DND-41 (cell line): Measurements from ENCODE around the gene SYNDIG1.

Experiments
- ATAC-seq: fragments of 200-7000 bp; cut with Tn5 transposase; 3 replicates; pipeline ENCODE4 v1.9.1; 2021; ENCODE audit warnings: low read depth; ENCODE audit not compliant: insufficient read depth
- DNase-seq: peaks from one replicate; pipeline ENCODE4 v3.0.0-alpha.2; 2020
- H2AFZ ChIP-seq: 2 replicates; pipeline ENCODE4 v1.6.0; 2012; ENCODE audit warnings: low read depth, low read length
- H3K27ac ChIP-seq: 2 replicates; pipeline ENCODE4 v1.5.1; 2012; ENCODE audit warnings: low read length, inconsistent platforms
- H3K27me3 ChIP-seq: fragments of 200-600 bp; sonication (generic); 2 replicates; pipeline ENCODE4 v1.6.0; 2012; ENCODE audit warnings: low read length, mild to moderate bottlenecking, inconsistent platforms; ENCODE audit not compliant: insufficient read depth, poor library complexity
- H3K36me3 ChIP-seq: 2 replicates; pipeline ENCODE4 v1.5.1; 2012; ENCODE audit warnings: low read length, inconsistent platforms; ENCODE audit not compliant: insufficient read depth
- H3K4me1 ChIP-seq: 2 replicates; pipeline ENCODE4 v1.5.1; 2012; ENCODE audit warnings: mild to moderate bottlenecking, low read length; ENCODE audit not compliant: insufficient read depth
- H3K4me2 ChIP-seq: 2 replicates; pipeline ENCODE4 v1.6.0; 2012; ENCODE audit warnings: mild to moderate bottlenecking, moderate library complexity, low read length, inconsistent platforms; ENCODE audit not compliant: insufficient read depth
- H3K4me3 ChIP-seq, 2 experiments: fragments of 200-600 bp in 1 of 2; shearing (Covaris generic) in 1 of 2; 2 replicates each; pipeline ENCODE4 v1.5.1; 2012 to 2016; ENCODE audit warnings: inconsistent platforms in 2 of 2, low read length in 2 of 2, mild to moderate bottlenecking in 2 of 2, low read depth in 1 of 2, moderate library complexity in 1 of 2
- H3K79me2 ChIP-seq: 2 replicates; pipeline ENCODE4 v1.6.0; 2012; ENCODE audit warnings: low read length, inconsistent platforms; ENCODE audit not compliant: insufficient read depth
- H3K9ac ChIP-seq: 2 replicates; pipeline ENCODE4 v1.6.0; 2012; ENCODE audit warnings: low read depth, mild to moderate bottlenecking, inconsistent platforms, low read length, moderate library complexity
- H3K9me3 ChIP-seq: 2 replicates; pipeline ENCODE4 v1.5.1; 2012; ENCODE audit warnings: low read length, moderate library complexity, mild to moderate bottlenecking, inconsistent platforms; ENCODE audit not compliant: insufficient read depth, severe bottlenecking
- H4K20me1 ChIP-seq: 2 replicates; pipeline ENCODE4 v1.6.0; 2012; ENCODE audit warnings: low read length; ENCODE audit not compliant: insufficient read depth
- CTCF ChIP-seq: IDR thresholded peaks from 2 replicates; pipeline ENCODE4 v1.5.1; 2012; ENCODE audit warnings: borderline replicate concordance, low read length, moderate library complexity, mild to moderate bottlenecking; ENCODE audit not compliant: poor library complexity, severe bottlenecking; ENCODE audit errors: extremely low read depth
- EZH2 ChIP-seq: IDR thresholded peaks from 3 replicates; pipeline ENCODE4 v1.6.1; 2012; ENCODE audit warnings: borderline replicate concordance, low read depth, mild to moderate bottlenecking, moderate library complexity, low read length, inconsistent platforms; ENCODE audit not compliant: severe bottlenecking

Gene SYNDIG1

GRCh38 chr20:24501764-24502556 is 32.5 kb downstream of the SYNDIG1 start:
- no peak overlapping the region for H3K4me2 ChIP-seq
- H4K20me1 ChIP-seq = no peaks in the 10 kb centered on the region
- H3K4me3 ChIP-seq = no peak overlapping the region
- ATAC-seq (no peak), DNase-seq (no peak)
- no peak overlapping the region for H2AFZ ChIP-seq
- H3K36me3 ChIP-seq = no peaks in the 10 kb centered on the region
- TF ChIP-seq EZH2 (no peak), CTCF (no peak)
- H3K9ac ChIP-seq = no peak overlapping the region
- H3K27ac ChIP-seq = no peak overlapping the region
- no peaks in the 10 kb centered on the region for H3K79me2 ChIP-seq
- H3K4me1 ChIP-seq = no peaks in the 10 kb centered on the region
- no peaks in the 10 kb centered on the region for H3K9me3 ChIP-seq
- no peaks in the 10 kb centered on the region for H3K27me3 ChIP-seq

GRCh38 chr20:24502661-24503060 is 33.2 kb downstream of the SYNDIG1 start:
- H3K4me2 ChIP-seq = no peak overlapping the region
- no peak overlapping the region for H2AFZ ChIP-seq
- H3K27ac ChIP-seq = no peak overlapping the region
- no peaks in the 10 kb centered on the region for H3K27me3 ChIP-seq
- no peak for TF ChIP-seq EZH2
- no peak for TF ChIP-seq CTCF
- H3K36me3 ChIP-seq = no peaks in the 10 kb centered on the region
- no peak for ATAC-seq
- no peaks in the 10 kb centered on the region for H3K79me2 ChIP-seq
- no peak for DNase-seq
- H3K9ac ChIP-seq = no peak overlapping the region
- no peaks in the 10 kb centered on the region for H4K20me1 ChIP-seq
- no peaks in the 10 kb centered on the region for H3K4me1 ChIP-seq
- H3K4me3 ChIP-seq = no peak overlapping the region
- H3K9me3 ChIP-seq = no peaks in the 10 kb centered on the region

- Histone ChIP-seq H3K27ac (no peak overlapping the region), H3K36me3 (no peaks in the 10 kb centered on the region), H3K27me3 (no peaks in the 10 kb centered on the region), H4K20me1 (no peaks in the 10 kb centered on the region), H3K4me1 (no peaks in the 10 kb centered on the region), H2AFZ (no peak overlapping the region), H3K9me3 (no peaks in the 10 kb centered on the region), H3K9ac (no peak overlapping the region), H3K79me2 (no peaks in the 10 kb centered on the region), H3K4me3 (no peak overlapping the region), H3K4me2 (no peak overlapping the region)
- TF ChIP-seq CTCF = no peak
- no peak for TF ChIP-seq EZH2
- DNase-seq = no peak
- ATAC-seq = no peak
Measured at GRCh38 chr20:24503352-24503931, 34.0 kb downstream of the SYNDIG1 start.
